Activated CD8-positive, alpha-beta memory T cell treated with anti-CD3 and anti-CD28 coated beads, Interleukin-2, amount 50 U/mL, for 24 hours (primary cell): Measurements from ENCODE around the gene COX7B2.

Experiments used
- DNase-seq: peaks from one replicate; pipeline ENCODE4 v3.0.0-alpha.2; 2020; ENCODE audit errors: extremely low read depth

The COX7B2 gene

DNA sequence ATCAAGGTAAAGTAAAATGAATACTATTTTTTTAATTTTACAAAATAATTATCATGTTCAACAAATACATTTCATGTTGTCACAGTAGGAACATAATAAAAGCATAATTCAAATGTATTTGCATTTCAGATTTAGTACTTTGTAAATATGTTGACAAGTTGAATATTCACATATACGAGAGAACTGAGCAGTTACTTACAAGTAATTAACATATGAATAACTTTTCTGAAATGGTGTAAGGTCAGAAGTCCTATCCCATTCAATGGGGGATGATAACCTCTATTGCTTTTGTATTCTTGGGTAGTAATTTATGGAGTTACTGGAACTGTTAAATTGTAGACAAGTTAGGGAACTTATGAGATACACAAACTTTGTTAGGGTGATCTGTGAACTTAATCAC, 191.1 kb downstream of the COX7B2 start:
- no peak for DNase-seq

GRCh38 chr4:46715468-46715867, 193.6 kb downstream of the COX7B2 start:
- DNase-seq, result no peak

DNA sequence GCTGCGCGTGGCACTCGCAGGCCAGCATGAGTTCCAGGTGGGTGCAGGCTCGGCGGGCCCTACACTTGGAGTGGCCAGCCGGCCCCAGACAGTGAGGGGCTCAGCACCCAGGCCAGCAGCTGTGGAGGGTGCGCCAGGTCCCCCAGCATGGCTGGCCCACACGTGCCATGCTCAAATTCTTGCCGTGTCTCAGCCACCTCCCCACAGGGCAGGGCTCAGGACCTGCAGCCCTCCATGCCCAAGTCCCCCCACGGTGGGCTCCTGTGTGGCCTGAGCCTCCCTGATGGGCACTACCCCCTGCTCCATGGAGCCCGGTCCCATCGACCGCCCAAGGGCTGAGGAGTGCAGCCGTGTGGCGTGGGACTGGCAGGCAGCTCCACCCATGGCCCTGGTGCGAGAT, 210.2 kb downstream of the COX7B2 start:
- no peak for DNase-seq
